ENCODE results near the gene MAP7D1. TPM values are rescaled to one million over a fixed set of nuclear protein-coding genes. Genes with fewer than 3 reads are reported as not detected.

Gene MAP7D1
- total RNA-seq, 1 donor from 2014 or later: 363 TPM

- peak overlapping the region; percentile 100 for H3K4me3 ChIP-seq
These were observed 5.1 kb downstream of the MAP7D1 start for GRCh38 chr1:36160949-36161485.

GRCh38 chr1:36161641-36162531, 5.9 kb downstream of the MAP7D1 start:
- no peak for TF ChIP-seq CTCF (IDR thresholded peaks at IDR 0.05; ENCODE audit: borderline replicate concordance)
- peaks cover 5% of the 10 kb centered on the region for H3K36me3 ChIP-seq
- peaks cover 100% of the 10 kb centered on the region for H3K4me1 ChIP-seq
- no peaks in the 10 kb centered on the region for H3K9me3 ChIP-seq (replicated peaks)
- H3K27me3 ChIP-seq (ENCODE audit: low read depth): no peaks in the 10 kb centered on the region
- H3K4me3 ChIP-seq: peak overlapping the region; percentile 100
- intact Hi-C loops (cut with micrococcal nuclease): no loop called here
- H3K27ac ChIP-seq (replicated peaks): peak overlapping the region; percentile 100
- DNase-seq: no peak

More at GRCh38 chr1:36160949-36161485, 5.1 kb downstream of the MAP7D1 start:
- no peaks in the 10 kb centered on the region for H3K9me3 ChIP-seq (replicated peaks)
- H3K4me1 ChIP-seq: peaks cover 98% of the 10 kb centered on the region
- intact Hi-C loops (cut with micrococcal nuclease): no loop called here
- no peaks in the 10 kb centered on the region for H3K27me3 ChIP-seq (ENCODE audit: low read depth)
- DNase-seq: peak; percentile 66
- H3K36me3 ChIP-seq: peaks cover 5% of the 10 kb centered on the region
- peak; percentile 45 for TF ChIP-seq CTCF (IDR thresholded peaks at IDR 0.05; ENCODE audit: borderline replicate concordance)
- H3K27ac ChIP-seq (replicated peaks): peak overlapping the region; percentile 100

GRCh38 chr1:36162680-36163239, 6.8 kb downstream of the MAP7D1 start:
- H3K4me3 ChIP-seq: peak overlapping the region; percentile 100
- peaks cover 10% of the 10 kb centered on the region for H3K36me3 ChIP-seq
- H3K27ac ChIP-seq (replicated peaks): peak overlapping the region; percentile 100
- peaks cover 100% of the 10 kb centered on the region for H3K4me1 ChIP-seq
- no peak for DNase-seq
- no peaks in the 10 kb centered on the region for H3K9me3 ChIP-seq (replicated peaks)
- intact Hi-C loops (cut with micrococcal nuclease): no loop called here
- H3K27me3 ChIP-seq (ENCODE audit: low read depth): no peaks in the 10 kb centered on the region
- TF ChIP-seq CTCF (IDR thresholded peaks at IDR 0.05; ENCODE audit: borderline replicate concordance): no peak

- intact Hi-C loops (cut with micrococcal nuclease): no loop called here
- H3K4me1 ChIP-seq: peaks cover 100% of the 10 kb centered on the region
- DNase-seq: no peak
- TF ChIP-seq CTCF (IDR thresholded peaks at IDR 0.05; ENCODE audit: borderline replicate concordance): no peak
- peak overlapping the region; percentile 100 for H3K27ac ChIP-seq (replicated peaks)
- H3K27me3 ChIP-seq (ENCODE audit: low read depth): no peaks in the 10 kb centered on the region
- H3K9me3 ChIP-seq (replicated peaks): no peaks in the 10 kb centered on the region
- no peak overlapping the region for H3K4me3 ChIP-seq
- peaks cover 7% of the 10 kb centered on the region for H3K36me3 ChIP-seq
These were observed 7.5 kb downstream of the MAP7D1 start for GRCh38 chr1:36163426-36163825.

- peaks cover 100% of the 10 kb centered on the region for H3K4me1 ChIP-seq
- no peaks in the 10 kb centered on the region for H3K9me3 ChIP-seq (replicated peaks)
- TF ChIP-seq CTCF (IDR thresholded peaks at IDR 0.05; ENCODE audit: borderline replicate concordance): no peak
- no peak overlapping the region for H3K4me3 ChIP-seq
- peak overlapping the region; percentile 100 for H3K27ac ChIP-seq (replicated peaks)
- H3K36me3 ChIP-seq: peaks cover 6% of the 10 kb centered on the region
- DNase-seq: no peak
- no peaks in the 10 kb centered on the region for H3K27me3 ChIP-seq (ENCODE audit: low read depth)
- intact Hi-C loops (cut with micrococcal nuclease): no loop called here
These were observed 8.4 kb downstream of the MAP7D1 start for GRCh38 chr1:36164361-36164760.

All from left ventricle myocardium inferior (tissue), 1 donor.